Measurements from ENCODE around the gene PRDX4.
"Not testable (repeated sequence)": the region's sequence is repeated elsewhere in the genome, so short reads cannot be mapped to it uniquely, and the experiment has no call there.

Gene PRDX4

GRCh38 chrX:23670528-23670927 lies 3.2 kb downstream of the PRDX4 start:
- DNase-seq (ENCODE audit: low spot score) = no peak

- no peak for DNase-seq (ENCODE audit: low spot score)
Measured at GRCh38 chrX:23673108-23673507, 5.8 kb downstream of the PRDX4 start.

GRCh38 chrX:23676486-23676885 lies 9.2 kb downstream of the PRDX4 start:
- not testable (repeated sequence) for DNase-seq (ENCODE audit: low spot score)

- DNase-seq (ENCODE audit: low spot score) = no peak
Measured at GRCh38 chrX:23692166-23692565, 24.9 kb downstream of the PRDX4 start.

GRCh38 chrX:23694606-23695005 lies 27.3 kb downstream of the PRDX4 start:
- DNase-seq (ENCODE audit: low spot score) = peak; percentile 29

- DNase-seq (ENCODE audit: low spot score) = no peak
Measured at GRCh38 chrX:23699636-23700194, 32.4 kb downstream of the PRDX4 start.

GRCh38 chrX:23704673-23705206 lies 37.4 kb downstream of the PRDX4 start:
- DNase-seq (ENCODE audit: low spot score) = no peak

GRCh38 chrX:23705235-23705634 lies 37.9 kb downstream of the PRDX4 start:
- DNase-seq (ENCODE audit: low spot score) = no peak

GRCh38 chrX:23720117-23720677 lies 52.9 kb downstream of the PRDX4 start:
- no peak for DNase-seq (ENCODE audit: low spot score)

- no peak for DNase-seq (ENCODE audit: low spot score)
Measured at GRCh38 chrX:23726191-23726590, 58.9 kb downstream of the PRDX4 start.

GRCh38 chrX:23727206-23727605 lies 59.9 kb downstream of the PRDX4 start:
- no peak for DNase-seq (ENCODE audit: low spot score)

- DNase-seq (ENCODE audit: low spot score) = no peak
Measured at GRCh38 chrX:23729214-23729613, 61.9 kb downstream of the PRDX4 start.

- no peak for DNase-seq (ENCODE audit: low spot score)
Measured at GRCh38 chrX:23731951-23732350, 64.7 kb downstream of the PRDX4 start.

- no peak for DNase-seq (ENCODE audit: low spot score)
Measured at GRCh38 chrX:23732704-23733103, 65.4 kb downstream of the PRDX4 start.

Measured in SK-N-DZ (cell line).